Activated CD4-positive, CD25-positive, alpha-beta regulatory T cell treated with anti-CD3 and anti-CD28 coated beads, Interleukin-2, amount 50 U/mL, for 24 hours (primary cell): Measurements from ENCODE around the gene UNC45A.

Source experiments
- ATAC-seq, 2 donors: fragments of 150-1000 bp; cut with Tn5 transposase; one replicate each; pipeline ENCODE4 v1.10.0; 2021; ENCODE audit warnings: mild to moderate bottlenecking in 1 of 2, moderate library complexity in 1 of 2

UNC45A gene

GRCh38 chr15:90945091-90945490 lies 10.0 kb downstream of the UNC45A start:
- ATAC-seq = no peak

DNA sequence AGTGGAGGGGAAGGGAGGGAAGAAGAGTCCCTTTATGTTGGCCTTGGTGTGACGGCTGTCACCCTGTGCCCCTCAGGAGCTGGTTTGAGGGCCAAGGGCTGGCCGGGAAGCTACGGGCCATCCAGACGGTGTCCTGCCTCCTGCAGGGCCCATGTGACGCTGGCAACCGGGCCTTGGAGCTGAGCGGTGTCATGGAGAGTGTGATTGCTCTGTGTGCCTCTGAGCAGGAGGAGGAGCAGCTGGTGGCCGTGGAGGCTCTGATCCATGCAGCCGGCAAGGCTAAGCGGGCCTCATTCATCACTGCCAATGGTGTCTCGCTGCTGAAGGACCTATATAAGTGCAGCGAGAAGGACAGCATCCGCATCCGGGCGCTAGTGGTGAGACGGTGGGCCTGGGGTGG lies 11.5 kb downstream of the UNC45A start:
- no peak for ATAC-seq

- no peak for ATAC-seq
Measured at GRCh38 chr15:90946941-90947576, 12.0 kb downstream of the UNC45A start.

DNA sequence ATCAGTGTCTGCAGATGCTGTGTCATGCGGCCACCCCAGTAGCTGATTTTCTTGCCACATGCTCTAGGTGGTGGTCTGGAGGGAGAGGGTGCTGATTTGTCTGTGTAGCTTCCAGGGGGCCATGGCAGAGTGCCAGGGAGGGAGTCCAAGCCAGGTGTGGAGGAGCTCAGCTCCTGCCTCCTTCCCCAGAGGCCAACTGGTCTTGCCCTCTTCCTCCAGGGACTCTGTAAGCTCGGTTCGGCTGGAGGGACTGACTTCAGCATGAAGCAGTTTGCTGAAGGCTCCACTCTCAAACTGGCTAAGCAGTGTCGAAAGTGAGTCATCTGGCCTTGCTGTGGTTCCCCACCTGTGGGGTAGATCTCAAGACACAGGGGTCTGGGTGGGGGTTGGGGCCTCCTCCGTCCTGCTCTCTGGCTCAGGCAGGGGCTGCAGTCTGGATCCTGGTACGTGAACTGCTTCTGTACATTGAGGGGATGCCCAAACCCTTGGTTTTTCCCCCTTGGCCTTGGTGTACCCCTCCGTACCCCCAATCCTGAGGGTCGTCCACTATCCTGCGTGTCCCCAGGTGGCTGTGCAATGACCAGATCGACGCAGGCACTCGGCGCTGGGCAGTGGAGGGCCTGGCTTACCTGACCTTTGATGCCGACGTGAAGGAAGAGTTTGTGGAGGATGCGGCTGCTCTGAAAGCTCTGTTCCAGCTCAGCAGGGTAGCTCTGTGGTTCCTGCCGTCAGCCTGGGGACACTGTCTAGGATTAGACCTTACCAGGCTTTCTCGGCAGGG lies 12.7 kb downstream of the UNC45A start:
- ATAC-seq = no peak

DNA sequence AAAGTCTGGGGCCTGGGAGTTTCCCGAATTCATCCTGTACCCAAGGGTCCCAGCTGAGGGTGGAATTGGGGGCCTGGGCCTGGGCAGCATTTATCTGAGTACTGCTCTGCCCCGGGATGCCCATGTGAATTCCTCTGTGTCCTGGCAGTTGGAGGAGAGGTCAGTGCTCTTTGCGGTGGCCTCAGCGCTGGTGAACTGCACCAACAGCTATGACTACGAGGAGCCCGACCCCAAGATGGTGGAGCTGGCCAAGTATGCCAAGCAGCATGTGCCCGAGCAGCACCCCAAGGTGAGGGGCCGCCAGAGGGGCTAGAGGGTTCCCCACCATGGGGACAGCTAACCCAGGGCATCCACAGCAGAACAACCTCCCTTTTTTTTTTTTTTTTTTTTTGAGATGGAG lies 13.4 kb downstream of the UNC45A start:
- no peak for ATAC-seq

DNA sequence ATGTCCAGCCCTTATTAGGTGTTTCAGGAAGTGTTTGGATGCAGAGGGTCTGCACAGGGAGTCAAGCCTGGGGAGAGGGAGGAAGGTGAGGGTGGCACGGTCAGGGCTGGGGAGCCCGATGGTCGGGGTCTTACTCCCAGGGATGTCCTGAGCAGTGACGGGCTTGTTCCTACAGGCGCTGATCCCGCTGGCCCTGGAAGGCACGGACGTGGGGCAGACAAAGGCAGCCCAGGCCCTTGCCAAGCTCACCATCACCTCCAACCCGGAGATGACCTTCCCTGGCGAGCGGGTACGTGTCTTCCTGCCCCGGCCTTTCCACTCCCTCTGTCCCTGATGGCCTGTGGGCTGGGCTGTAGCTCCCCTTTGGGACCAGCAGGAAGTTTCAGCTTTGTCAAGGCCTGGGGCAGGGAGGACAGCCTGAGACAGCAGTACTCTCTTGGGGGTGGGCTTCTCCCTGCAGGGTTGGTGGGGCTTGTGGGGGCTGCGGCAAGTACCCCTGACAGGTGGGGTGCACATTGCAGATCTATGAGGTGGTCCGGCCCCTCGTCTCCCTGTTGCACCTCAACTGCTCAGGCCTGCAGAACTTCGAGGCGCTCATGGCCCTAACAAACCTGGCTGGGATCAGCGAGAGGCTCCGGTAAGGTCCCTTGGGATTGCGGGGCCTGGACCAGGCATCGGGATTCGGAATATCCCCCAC lies 15.0 kb downstream of the UNC45A start:
- no peak for ATAC-seq

- ATAC-seq = no peak
Measured at GRCh38 chr15:90950676-90951075, 15.6 kb downstream of the UNC45A start.

DNA sequence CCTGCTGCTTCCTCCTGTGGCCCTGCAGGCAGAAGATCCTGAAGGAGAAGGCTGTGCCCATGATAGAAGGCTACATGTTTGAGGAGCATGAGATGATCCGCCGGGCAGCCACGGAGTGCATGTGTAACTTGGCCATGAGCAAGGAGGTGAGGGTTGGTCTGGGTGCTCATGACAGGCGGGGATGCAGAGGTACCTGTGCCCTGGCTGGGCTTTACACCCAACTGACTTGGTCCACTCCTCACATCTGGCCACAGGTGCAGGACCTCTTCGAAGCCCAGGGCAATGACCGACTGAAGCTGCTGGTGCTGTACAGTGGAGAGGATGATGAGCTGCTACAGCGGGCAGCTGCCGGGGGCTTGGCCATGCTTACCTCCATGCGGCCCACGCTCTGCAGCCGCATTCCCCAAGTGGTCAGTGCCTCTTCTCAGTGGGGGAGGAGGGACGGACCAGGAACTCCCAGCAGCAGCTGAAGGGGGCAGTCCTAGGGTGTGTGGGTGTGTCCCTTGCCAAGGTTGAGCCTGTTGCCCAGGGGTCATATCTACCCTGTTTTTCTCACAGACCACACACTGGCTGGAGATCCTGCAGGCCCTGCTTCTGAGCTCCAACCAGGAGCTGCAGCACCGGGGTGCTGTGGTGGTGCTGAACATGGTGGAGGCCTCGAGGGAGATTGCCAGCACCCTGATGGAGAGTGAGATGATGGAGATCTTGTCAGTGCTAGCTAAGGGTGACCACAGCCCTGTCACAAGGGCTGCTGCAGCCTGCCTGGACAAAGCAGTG lies 18.0 kb downstream of the UNC45A start:
- ATAC-seq = no peak

DNA sequence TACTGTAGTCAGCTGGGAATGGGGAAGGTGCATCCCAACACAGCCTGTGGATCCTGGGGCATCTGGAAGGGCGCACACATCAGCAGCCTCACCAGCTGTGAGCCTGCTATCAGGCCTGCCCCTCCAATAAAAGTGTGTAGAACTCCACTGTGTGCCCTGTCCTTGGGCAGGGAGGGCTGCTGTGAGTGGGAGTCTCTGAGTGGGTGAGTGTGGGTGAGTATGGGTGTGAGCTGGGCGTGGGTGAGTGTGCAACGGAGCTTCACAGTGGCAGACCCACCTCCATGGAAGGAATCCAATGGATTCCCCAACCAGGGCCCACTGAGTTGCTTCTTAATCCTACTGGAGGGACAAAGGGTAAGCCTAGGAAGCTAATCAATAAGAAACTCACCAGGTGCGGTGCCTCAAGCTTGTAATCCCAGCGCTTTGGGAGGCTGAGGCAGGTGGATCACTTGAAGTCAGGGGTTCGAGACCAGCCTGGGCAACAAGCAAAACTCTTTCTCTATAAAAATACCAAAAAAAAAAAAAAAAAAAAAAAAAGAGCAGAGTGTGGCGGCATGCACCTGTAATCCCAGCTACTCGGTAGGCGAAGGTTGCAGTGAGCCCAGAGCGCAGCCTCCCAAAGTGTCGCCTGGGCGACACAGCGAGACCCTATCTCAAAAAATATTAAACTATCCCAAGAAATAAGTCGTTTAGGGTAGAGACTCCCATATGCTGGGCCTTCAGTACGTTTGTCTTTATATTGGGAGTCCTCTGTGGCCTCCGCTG lies 19.0 kb downstream of the UNC45A start:
- ATAC-seq = no peak

GRCh38 chr15:90954712-90955623 lies 19.9 kb downstream of the UNC45A start, which contains the start of gene RCCD1:
Gene RCCD1, plus strand, starts transcription at chr15:90954884. Its CDS starts 1,851 bp downstream, at chr15:90956735.
- peak; percentile 98 for ATAC-seq

GRCh38 chr15:90955624-90956273 lies 20.7 kb downstream of the UNC45A start:
- ATAC-seq = no peak

DNA sequence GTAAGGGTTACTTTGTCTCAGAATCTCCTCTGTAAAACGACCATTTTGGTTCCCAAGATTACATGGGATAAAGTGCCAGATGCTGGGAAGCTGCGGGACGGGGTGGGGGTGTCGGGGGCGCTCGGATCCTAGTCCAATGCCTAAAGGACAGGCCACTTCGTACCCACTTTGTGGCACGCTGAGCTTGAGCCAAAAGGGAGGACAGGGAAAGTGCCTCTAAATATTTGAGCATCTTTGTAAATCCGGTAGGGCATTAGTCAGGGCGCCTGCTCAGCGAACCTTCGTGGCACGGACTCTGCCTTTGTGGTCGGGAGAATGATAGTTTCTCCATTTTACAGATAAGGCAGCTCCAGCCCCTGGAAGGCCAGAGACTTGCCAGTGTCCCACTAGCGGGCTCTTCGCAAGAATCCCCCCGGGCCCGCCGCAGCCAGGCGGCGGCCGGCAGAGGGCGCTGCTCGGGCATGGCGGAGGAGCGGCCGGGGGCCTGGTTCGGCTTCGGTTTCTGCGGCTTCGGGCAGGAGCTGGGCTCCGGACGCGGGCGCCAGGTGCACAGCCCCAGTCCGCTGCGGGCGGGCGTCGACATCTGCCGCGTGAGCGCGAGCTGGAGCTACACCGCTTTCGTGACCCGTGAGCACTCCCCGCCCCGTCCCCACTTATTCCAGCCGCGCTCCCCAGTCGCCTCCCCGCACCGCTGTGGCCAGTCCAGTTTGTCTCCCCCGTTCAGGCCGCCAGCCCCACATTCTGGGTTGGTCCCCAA lies 21.4 kb downstream of the UNC45A start:
- no peak for ATAC-seq

- no peak for ATAC-seq
Measured at GRCh38 chr15:90957031-90957790, 22.1 kb downstream of the UNC45A start.

DNA sequence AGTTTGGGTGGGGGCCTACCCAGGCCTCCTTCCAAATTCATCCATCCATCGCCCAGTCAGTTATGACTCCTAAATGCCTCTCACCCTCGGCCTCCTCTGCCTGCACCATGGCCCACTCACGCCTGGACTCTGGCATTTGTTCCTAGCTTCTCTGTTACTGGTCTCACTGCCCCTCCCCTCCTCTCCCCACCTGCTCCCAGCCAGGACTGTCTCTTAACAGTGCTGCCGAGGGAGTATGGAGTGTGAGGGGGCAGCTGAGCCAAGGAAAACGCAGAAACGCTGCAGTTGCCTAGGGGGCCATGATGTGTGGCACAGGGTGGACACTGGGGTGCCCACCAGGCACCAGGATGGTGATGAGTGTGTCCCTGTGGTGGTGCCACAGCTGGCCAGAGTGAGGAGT lies 22.7 kb downstream of the UNC45A start:
- no peak for ATAC-seq

DNA sequence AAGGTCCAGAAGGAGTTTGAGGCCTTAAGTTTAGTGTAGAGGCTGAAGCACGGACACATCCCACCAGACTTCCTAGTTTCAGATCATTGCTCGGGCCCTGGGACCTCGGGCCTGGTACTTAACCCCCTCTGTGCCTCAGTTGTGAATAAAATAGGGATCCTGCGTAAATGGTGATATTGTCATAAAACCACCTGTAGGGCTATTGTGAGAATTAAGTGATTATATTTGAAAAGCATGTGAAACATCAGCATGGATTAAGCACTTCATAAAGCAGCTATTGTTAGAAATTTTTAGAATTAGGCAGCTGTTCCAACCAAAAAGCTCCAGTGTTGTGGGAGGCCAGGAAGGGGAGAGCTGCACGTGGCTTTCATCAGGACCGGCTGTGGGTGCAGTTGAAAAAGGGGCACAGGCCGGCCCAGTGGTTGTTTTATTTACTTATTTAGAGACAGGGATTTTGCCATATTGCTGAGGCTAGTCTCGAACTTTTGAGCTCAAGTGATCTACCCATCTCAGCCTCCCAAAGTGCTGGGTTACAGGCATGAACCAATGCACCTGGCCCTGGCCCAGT lies 24.0 kb downstream of the UNC45A start:
- ATAC-seq = no peak

- ATAC-seq = no peak
Measured at GRCh38 chr15:90959894-90960293, 24.8 kb downstream of the UNC45A start.

DNA sequence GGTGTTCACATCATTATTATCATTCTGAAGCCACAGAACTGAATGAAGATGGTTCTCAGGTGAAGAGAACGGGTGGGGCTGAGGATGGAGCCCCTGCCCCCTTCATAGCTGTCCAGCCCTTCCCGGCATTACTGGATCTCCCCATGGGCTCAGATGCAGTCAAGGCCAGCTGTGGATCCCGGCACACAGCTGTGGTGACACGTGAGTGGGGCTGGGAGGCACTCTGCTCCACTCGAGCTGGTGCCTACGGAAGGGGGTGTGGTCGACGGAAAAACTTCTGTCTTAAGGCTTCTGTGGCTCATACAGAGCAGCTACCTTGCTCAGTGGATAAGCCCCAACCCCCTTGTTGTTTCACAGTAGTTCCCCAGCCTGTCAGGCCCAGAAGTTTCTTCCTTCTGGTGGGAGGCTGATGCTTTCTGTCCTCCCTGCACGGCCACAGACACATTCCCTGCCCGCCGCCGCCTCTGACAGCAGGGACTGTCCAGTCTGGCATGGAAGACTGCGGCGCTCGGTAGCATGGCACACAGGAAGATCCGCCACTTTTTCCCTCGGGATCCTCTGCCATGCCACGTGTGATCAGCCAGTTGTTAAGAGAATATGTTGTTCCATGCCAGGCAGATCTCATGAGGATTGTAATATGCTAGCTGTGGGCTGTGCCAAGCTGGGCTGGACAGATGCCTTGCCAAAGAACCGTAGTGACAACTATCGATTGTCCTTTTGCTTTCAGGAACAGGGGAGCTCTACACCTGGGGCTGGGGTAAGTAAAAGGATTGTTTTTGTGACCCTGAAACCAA lies 25.4 kb downstream of the UNC45A start:
- no peak for ATAC-seq

DNA sequence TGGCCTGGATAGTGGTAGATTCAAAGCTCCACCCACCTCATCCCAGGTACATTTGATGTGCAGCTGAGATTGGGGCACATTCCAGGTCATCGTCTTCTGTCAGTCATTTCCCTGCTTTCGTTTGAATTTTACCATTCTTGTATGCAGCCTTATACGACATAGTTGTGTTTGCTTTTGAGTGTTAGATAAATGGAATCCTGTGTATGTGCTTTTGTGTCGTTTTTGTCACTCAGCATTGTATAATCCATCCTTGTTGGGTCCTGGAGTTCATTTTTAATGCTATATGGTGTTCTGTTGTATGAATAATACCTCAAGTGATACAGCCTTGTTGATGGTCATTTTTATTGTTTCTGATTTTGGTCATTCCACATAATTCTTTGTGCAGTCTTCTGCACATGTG lies 26.9 kb downstream of the UNC45A start:
- no peak for ATAC-seq
